Smooth muscle cell (in vitro differentiated cells): ENCODE results near the gene DLGAP1. TPM values are rescaled to one million over a fixed set of nuclear protein-coding genes. Genes with fewer than 3 reads are reported as not detected.
A peak's percentile ranks its signal among the peaks of the same experiment; 100 is the strongest.

Source experiments
- DNase-seq: peaks from one replicate; lab custom pipeline; 2025; ENCODE audit not compliant: unreplicated experiment; lab: John Stamatoyannopoulos, UW
- H2AFZ ChIP-seq: fragments of 200-600 bp; sonication (generic); 2 replicates; pipeline ENCODE4 v1.6.0; 2016; ENCODE audit warnings: antibody characterized with exemption, low read depth, mild to moderate bottlenecking
- H3F3A ChIP-seq: fragments of 200-600 bp; sonication (generic); 2 replicates; pipeline ENCODE4 v1.6.0; 2017; ENCODE audit warnings: antibody characterized with exemption, low read depth
- H3K27ac ChIP-seq: fragments of 200-600 bp; sonication (generic); 2 replicates; pipeline ENCODE4 v1.5.1; 2016; ENCODE audit warnings: low read depth, mild to moderate bottlenecking
- H3K27me3 ChIP-seq: fragments of 200-600 bp; sonication (generic); 2 replicates; pipeline ENCODE4 v1.6.1; 2016; ENCODE audit warnings: low read depth, mild to moderate bottlenecking
- H3K36me3 ChIP-seq: fragments of 200-600 bp; sonication (generic); 2 replicates; pipeline ENCODE4 v1.5.1; 2016; ENCODE audit warnings: low read depth
- H3K4me1 ChIP-seq: fragments of 200-600 bp; sonication (generic); 2 replicates; pipeline ENCODE4 v1.5.1; 2016; ENCODE audit warnings: low read depth
- H3K4me2 ChIP-seq: fragments of 200-600 bp; sonication (generic); 2 replicates; pipeline ENCODE4 v1.6.0; 2016; ENCODE audit warnings: mild to moderate bottlenecking
- H3K4me3 ChIP-seq: fragments of 200-600 bp; sonication (generic); 2 replicates; pipeline ENCODE4 v1.5.1; 2016; ENCODE audit warnings: mild to moderate bottlenecking
- H3K79me2 ChIP-seq: fragments of 200-600 bp; sonication (generic); 2 replicates; pipeline ENCODE4 v1.6.0; 2016; ENCODE audit warnings: low read depth, mild to moderate bottlenecking
- H3K9ac ChIP-seq: fragments of 200-600 bp; sonication (generic); 2 replicates; pipeline ENCODE4 v1.6.0; 2016; ENCODE audit warnings: low read depth
- H3K9me3 ChIP-seq: fragments of 200-600 bp; sonication (generic); replicated peaks from 2 replicates; pipeline ENCODE4 v1.5.1; 2016; ENCODE audit warnings: low read depth
- H4K20me1 ChIP-seq: fragments of 200-600 bp; sonication (generic); 2 replicates; pipeline ENCODE4 v1.6.0; 2016; ENCODE audit warnings: low read depth
- WGBS: methylation state at CpG from one replicate; pipeline ENCODE4 v1.1.7; 2016; ENCODE audit warnings: low lambda C conversion rate; 5-methylcytosine and 5-hydroxymethylcytosine counted together
- polyA plus RNA-seq: library from polyadenylated mRNA; unstranded; fragments of >200 nt; fragmentation: Nextera tagmentation; extraction: Ambion mirVana; gene quantifications from 2 replicates; pipeline ENCODE4 v1.2.1, GENCODE V29; 2016
- total RNA-seq: library from RNA; depleted of rRNA; stranded (reverse); fragments of >200 nt; gene quantifications from 2 replicates; pipeline ENCODE4 v1.2.3, GENCODE V29; 2014
- TF ChIP-seq, protein P1 (sequence below): fragments of 200-600 bp; sonication (generic); IDR thresholded peaks from 2 replicates; pipeline ENCODE4 v1.5.1; 2017; ENCODE audit warnings: borderline replicate concordance, mild to moderate bottlenecking, antibody characterized with exemption; ENCODE audit not compliant: insufficient read depth, poor library complexity, severe bottlenecking

The DLGAP1 gene
- total and polyA plus RNA-seq, 2 experiments from 2014 or later, result 2.6 to 11.3 TPM

DNA sequence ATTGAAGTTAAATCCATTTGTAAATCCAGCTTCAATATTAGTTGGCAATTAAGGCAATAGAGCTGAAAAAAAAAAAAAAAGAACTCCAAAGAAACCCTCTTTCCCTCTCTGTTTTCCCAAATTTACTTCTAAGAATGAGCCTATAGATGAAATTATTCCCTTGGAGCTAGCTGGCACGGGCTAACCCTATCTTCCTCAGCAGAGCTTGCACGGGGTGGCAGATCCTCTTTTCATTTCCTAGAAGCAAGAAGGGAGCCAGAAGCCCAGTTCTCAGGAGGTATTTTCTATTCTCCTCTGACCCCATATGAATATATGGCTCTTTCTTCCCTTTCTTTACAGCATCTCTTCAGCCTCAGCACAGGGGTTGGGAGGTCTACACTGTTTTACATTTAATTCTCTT is 579.1 kb downstream of the DLGAP1 start:
- Histone ChIP-seq H2AFZ (no peak overlapping the region), H3K79me2 (no peaks in the 10 kb centered on the region), H3K4me1 (peaks cover 25% of the 10 kb centered on the region), H3F3A (no peaks in the 10 kb centered on the region), H3K36me3 (no peaks in the 10 kb centered on the region), H4K20me1 (no peaks in the 10 kb centered on the region), H3K4me3 (no peak overlapping the region), H3K9ac (no peak overlapping the region), H3K27me3 (no peaks in the 10 kb centered on the region), H3K27ac (no peak overlapping the region), H3K4me2 (no peak overlapping the region), H3K9me3 (no peaks in the 10 kb centered on the region)
- TF ChIP-seq, protein P1, sequence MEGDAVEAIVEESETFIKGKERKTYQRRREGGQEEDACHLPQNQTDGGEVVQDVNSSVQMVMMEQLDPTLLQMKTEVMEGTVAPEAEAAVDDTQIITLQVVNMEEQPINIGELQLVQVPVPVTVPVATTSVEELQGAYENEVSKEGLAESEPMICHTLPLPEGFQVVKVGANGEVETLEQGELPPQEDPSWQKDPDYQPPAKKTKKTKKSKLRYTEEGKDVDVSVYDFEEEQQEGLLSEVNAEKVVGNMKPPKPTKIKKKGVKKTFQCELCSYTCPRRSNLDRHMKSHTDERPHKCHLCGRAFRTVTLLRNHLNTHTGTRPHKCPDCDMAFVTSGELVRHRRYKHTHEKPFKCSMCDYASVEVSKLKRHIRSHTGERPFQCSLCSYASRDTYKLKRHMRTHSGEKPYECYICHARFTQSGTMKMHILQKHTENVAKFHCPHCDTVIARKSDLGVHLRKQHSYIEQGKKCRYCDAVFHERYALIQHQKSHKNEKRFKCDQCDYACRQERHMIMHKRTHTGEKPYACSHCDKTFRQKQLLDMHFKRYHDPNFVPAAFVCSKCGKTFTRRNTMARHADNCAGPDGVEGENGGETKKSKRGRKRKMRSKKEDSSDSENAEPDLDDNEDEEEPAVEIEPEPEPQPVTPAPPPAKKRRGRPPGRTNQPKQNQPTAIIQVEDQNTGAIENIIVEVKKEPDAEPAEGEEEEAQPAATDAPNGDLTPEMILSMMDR, result no peak
- DNase-seq, result no peak
- WGBS, result 85% methylated on average over 2 of the region's 2 CpGs

DNA sequence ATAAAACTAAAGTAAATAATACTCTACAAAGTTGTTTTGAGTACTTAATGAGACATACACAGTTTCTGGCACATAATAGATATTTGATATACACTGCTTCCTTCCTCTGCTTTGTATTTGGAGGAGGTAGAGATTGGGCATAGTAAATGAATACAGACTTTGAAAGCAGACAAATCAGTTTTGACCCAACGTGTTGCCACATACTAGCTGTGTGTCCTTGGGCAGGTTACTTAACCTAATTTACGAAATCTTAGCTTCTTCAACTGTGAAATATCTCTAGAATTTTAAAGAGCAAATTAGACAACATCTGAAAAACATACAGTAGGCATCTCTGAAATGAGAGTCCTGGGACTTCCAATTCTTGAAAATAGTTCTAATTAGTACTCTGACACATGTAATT is 579.7 kb downstream of the DLGAP1 start:
- Histone ChIP-seq H3K27me3 (no peaks in the 10 kb centered on the region), H3K9me3 (no peaks in the 10 kb centered on the region), H3F3A (no peaks in the 10 kb centered on the region), H3K27ac (no peak overlapping the region), H4K20me1 (no peaks in the 10 kb centered on the region), H3K4me3 (no peak overlapping the region), H3K9ac (no peak overlapping the region), H3K4me2 (no peak overlapping the region), H2AFZ (no peak overlapping the region), H3K4me1 (peaks cover 25% of the 10 kb centered on the region), H3K79me2 (no peaks in the 10 kb centered on the region), H3K36me3 (no peaks in the 10 kb centered on the region)
- TF ChIP-seq, protein P1, result no peak
- 84% methylated on average over 2 of the region's 2 CpGs for WGBS
- no peak for DNase-seq

DNA sequence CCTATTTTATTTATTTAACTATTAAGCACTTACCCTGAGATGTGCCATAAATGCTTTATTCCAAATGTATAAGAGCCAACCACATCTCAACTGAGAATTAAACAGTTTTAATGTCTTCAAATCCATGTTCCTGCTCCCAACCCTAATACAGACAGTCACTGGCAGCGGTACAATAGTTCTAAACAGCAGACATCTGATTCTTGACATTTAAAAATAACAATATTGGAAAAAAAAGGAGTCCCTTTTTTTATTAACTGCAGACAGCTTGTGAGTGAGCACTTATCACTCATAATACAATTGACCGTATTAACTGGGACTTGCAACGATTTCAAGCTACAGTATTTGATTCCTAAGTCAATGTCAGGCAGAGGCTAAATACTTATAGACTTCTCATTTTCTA is 580.5 kb downstream of the DLGAP1 start:
- Histone ChIP-seq H3K27ac (no peak overlapping the region), H3K9ac (no peak overlapping the region), H4K20me1 (no peaks in the 10 kb centered on the region), H3K79me2 (no peaks in the 10 kb centered on the region), H3K9me3 (no peaks in the 10 kb centered on the region), H3K4me1 (peaks cover 25% of the 10 kb centered on the region), H3K4me2 (peak overlapping the region; percentile 73), H3K4me3 (peak overlapping the region; percentile 34), H3K36me3 (no peaks in the 10 kb centered on the region), H3K27me3 (no peaks in the 10 kb centered on the region), H3F3A (no peaks in the 10 kb centered on the region), H2AFZ (no peak overlapping the region)
- WGBS, result 95% methylated on average over 3 of the region's 3 CpGs
- TF ChIP-seq, protein P1, result no peak
- DNase-seq, result no peak

DNA sequence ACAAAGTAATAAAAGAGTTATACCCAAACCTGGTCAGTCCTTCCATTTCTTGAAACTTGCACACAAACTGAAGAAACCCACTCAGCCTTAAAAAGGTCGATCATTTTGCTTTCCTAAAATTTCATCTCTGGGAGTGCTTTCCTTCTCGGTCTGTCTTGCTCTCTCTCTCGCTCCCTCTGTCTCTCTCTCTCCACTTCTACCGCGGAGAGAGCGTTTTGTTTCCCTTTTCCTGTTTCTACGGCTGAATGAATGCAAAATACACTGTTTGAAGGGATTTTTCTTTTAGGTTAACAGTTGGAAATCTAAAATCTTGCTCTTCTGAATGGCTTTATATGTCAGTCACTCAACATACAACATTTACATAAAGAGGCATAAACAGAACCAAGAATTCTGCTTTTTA is 581.0 kb downstream of the DLGAP1 start:
- TF ChIP-seq, protein P1, result no peak
- Histone ChIP-seq H3K4me3 (peak overlapping the region; percentile 34), H3K27me3 (no peaks in the 10 kb centered on the region), H3K4me1 (peaks cover 25% of the 10 kb centered on the region), H3K9ac (no peak overlapping the region), H3K27ac (no peak overlapping the region), H3K36me3 (no peaks in the 10 kb centered on the region), H3K9me3 (no peaks in the 10 kb centered on the region), H3K4me2 (peak overlapping the region; percentile 73), H3K79me2 (no peaks in the 10 kb centered on the region), H3F3A (no peaks in the 10 kb centered on the region), H4K20me1 (no peaks in the 10 kb centered on the region), H2AFZ (peak overlapping the region; percentile 89)
- 36% methylated on average over 7 of the region's 7 CpGs for WGBS
- DNase-seq, result no peak
